Panc1 (cell line): Measurements from ENCODE around the gene OR2V1.

Source experiments
- CTCF ChIP-seq: fragments of 450-650 bp; IDR thresholded peaks from 2 replicates; pipeline ENCODE4 v1.5.1; 2017; ENCODE audit warnings: mild to moderate bottlenecking
- POLR2AphosphoS5 ChIP-seq: IDR thresholded peaks from 2 replicates; pipeline ENCODE4 v1.6.1; 2012; ENCODE audit warnings: mild to moderate bottlenecking, low read depth, low read length, moderate library complexity
- REST ChIP-seq, 2 experiments: IDR thresholded peaks; 2 replicates each; pipeline ENCODE4 v1.6.1; 2011 to 2012; ENCODE audit warnings: low read depth in 2 of 2, control low read depth in 1 of 2, low read length in 1 of 2, mild to moderate bottlenecking in 1 of 2, moderate library complexity in 1 of 2; ENCODE audit not compliant: insufficient read depth in 1 of 2
- TCF7L2 ChIP-seq: IDR thresholded peaks from 2 replicates; pipeline ENCODE4 v1.6.1; 2011; ENCODE audit warnings: mild to moderate bottlenecking, low read depth, low read length, inconsistent platforms

GRCh38 chr5:181107699-181108098 lies 23.3 kb downstream of the OR2V1 start:
- TF ChIP-seq POLR2AphosphoS5 (no peak), REST (IDR thresholded peaks at IDR 0.05; ENCODE audit: insufficient read depth in 1 of 2, low read depth in 2 of 2, low read length in 1 of 2) (no peak), CTCF (no peak), TCF7L2 (no peak)
